Measurements from ENCODE around the gene DUSP2.

The DUSP2 gene

DNA sequence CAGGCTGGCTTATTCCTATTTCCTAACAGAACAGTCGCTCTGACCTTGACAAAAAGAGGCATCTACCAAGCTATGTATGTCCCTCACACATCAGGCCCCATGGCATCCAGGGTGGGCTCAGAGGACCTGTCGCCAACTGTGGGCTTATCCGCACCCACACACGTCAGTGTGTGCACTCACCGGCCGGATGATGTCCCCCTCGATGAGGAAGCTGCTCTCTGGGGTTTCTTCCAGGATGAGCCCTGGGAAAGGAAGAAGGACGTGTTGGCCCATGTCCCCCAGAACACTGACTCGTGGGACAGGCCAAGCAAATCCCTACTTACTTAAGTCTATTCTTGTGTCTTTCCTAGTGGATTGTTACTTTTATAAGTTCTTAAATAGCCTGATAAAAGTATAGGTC, 10.1 kb downstream of the DUSP2 start:
- H3K27ac ChIP-seq = no peak overlapping the region
- ChIA-PET POLR2A (ENCODE audit: low non-redundant PET) (no interaction called here), CTCF (no interaction called here)
- DNase-seq (ENCODE audit: low spot score) = no peak
- no peak for TF ChIP-seq CTCF (conservative IDR thresholded peaks at IDR 0.05; ENCODE audit: low read depth)

DNA sequence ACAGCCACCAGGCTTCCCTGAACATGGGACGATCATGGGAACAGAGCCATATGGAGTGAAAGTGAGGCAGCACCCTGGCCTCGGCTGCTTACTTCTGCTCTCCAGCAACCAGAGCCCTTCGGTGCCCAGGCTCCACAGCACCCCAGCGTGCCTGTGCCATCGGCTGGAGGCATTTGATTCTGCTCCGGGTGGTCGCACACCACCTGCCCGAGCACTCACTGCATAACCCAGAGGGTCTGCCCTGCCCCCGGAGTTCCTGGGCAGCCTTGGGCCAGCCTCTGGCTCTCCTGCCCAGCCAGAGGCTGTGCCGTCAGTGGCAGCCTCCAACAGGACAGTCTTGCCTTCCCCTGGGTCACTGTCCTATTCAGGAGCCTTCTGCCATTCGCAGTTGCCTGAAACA, 10.8 kb downstream of the DUSP2 start:
- POLR2A ChIA-PET (ENCODE audit: low non-redundant PET) = no interaction called here
- CTCF ChIA-PET = no interaction called here
- no peak overlapping the region for H3K27ac ChIP-seq
- no peak for TF ChIP-seq CTCF (conservative IDR thresholded peaks at IDR 0.05; ENCODE audit: low read depth)
- DNase-seq (ENCODE audit: low spot score) = no peak

GRCh38 chr2:96131813-96132745, 13.2 kb downstream of the DUSP2 start:
- TF ChIP-seq CTCF (conservative IDR thresholded peaks at IDR 0.05; ENCODE audit: low read depth) = no peak
- no peak for DNase-seq (ENCODE audit: low spot score)
- H3K27ac ChIP-seq = no peak overlapping the region
- CTCF ChIA-PET = no interaction called here
- POLR2A ChIA-PET (ENCODE audit: low non-redundant PET) = no interaction called here

- ChIA-PET CTCF (interaction anchor here (0.9 to 1.4 kb wide), 2 partner anchors 14 to 109 kb away, joined by 3 to 6 read pairs; partner anchors contain the start of gene DUSP2), POLR2A (ENCODE audit: low non-redundant PET) (no interaction called here)
Measured at GRCh38 chr2:96131152-96131812, 14.0 kb downstream of the DUSP2 start.

DNA sequence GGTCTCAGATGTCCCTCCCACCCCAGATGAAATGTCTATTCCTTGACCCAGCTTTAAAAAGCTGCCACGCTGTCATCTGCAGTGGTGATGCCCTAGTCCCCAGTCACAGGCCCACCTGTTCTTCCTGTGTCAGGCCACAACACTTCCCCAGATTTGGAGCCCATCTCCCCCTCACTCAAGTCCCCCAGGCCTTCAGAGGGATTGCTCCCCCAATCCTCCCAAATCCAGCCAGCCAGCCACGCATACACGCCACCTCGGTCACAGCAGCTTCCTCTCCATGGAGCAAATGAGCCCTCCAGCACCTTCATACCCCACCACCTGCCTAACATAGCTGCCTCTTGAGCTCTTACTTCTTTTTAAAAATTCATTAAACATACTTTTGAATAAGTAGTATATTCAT, 14.8 kb downstream of the DUSP2 start:
- no peak for DNase-seq (ENCODE audit: low spot score)
- ChIA-PET CTCF (interaction anchor here (0.9 to 1.4 kb wide), 2 partner anchors 15 to 108 kb away, joined by 3 to 6 read pairs; partner anchors contain the start of gene DUSP2), POLR2A (ENCODE audit: low non-redundant PET) (no interaction called here)
- no peak overlapping the region for H3K27ac ChIP-seq
- TF ChIP-seq CTCF (conservative IDR thresholded peaks at IDR 0.05; ENCODE audit: low read depth) = no peak

More at GRCh38 chr2:96131152-96131812, 14.0 kb downstream of the DUSP2 start:
- no peak for DNase-seq (ENCODE audit: low spot score)
- no peak for TF ChIP-seq CTCF (conservative IDR thresholded peaks at IDR 0.05; ENCODE audit: low read depth)
- no peak overlapping the region for H3K27ac ChIP-seq

DNA sequence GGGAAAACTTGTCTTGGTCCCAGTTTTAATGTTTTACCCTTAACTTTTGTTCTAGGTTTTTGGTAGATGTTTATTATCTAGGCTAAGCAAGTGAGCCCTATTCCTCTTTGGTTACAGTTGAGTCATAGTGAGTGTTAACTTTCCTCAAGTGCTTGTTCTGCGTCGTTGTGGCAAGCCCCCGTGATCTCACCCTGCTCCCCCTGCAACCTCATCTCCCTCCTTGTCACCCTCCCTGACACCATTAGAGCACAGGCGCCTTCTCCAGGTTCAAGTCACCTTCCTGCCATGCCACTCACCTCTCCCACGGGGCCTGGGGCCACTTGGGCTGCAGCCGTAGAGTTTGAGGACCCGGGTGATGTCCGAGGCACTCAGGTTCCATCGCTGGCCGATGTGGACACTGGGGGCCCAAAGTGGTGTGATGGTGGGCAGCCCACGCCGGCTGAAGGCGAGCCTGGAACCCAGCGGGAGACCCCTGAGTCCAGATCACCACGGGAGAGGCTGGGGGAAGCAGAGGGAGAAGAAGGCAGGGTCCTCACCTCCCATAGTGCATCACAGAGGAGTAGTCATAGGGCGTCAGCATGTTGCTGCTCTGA, 15.6 kb downstream of the DUSP2 start:
- CTCF ChIA-PET = no interaction called here
- no peak for TF ChIP-seq CTCF (conservative IDR thresholded peaks at IDR 0.05; ENCODE audit: low read depth)

More for the DNA sequence above, 15.6 kb downstream of the DUSP2 start:
- no peak for DNase-seq (ENCODE audit: low spot score)
- H3K27ac ChIP-seq = no peak overlapping the region
- POLR2A ChIA-PET (ENCODE audit: low non-redundant PET) = no interaction called here
